NCI-H1417 (cell line): ENCODE data around the gene PPP4R3A.
"Not testable (repeated sequence)": the region's sequence is repeated elsewhere in the genome, so short reads cannot be mapped to it uniquely, and the experiment has no call there.

Experiments used
- DNase-seq, 3 experiments: peaks; one replicate each; lab custom pipeline; 2025; lab: John Stamatoyannopoulos, UW

PPP4R3A gene

GRCh38 chr14:91510171-91511042, at the start of gene PPP4R3A:
Gene PPP4R3A, minus strand, starts transcription at chr14:91510310. Its CDS starts 663 bp downstream, at chr14:91509647.
- DNase-seq: peak; percentile 98 to 99 (median 98)

- DNase-seq: no peak
These were observed 45.4 kb upstream of the PPP4R3A start for GRCh38 chr14:91555531-91555930.

- no peak for DNase-seq
These were observed 44.6 kb upstream of the PPP4R3A start for GRCh38 chr14:91554535-91555332.

GRCh38 chr14:91548108-91548507, 38.0 kb upstream of the PPP4R3A start:
- no peak for DNase-seq

GRCh38 chr14:91545946-91546716, 36.0 kb upstream of the PPP4R3A start:
- DNase-seq: peak in 1 of 3 experiments; percentile 23

- no peak for DNase-seq
These were observed 35.1 kb upstream of the PPP4R3A start for GRCh38 chr14:91545204-91545603.

GRCh38 chr14:91536327-91536726, 26.2 kb upstream of the PPP4R3A start:
- no peak for DNase-seq

- not testable (repeated sequence) for DNase-seq
These were observed 23.9 kb upstream of the PPP4R3A start for GRCh38 chr14:91534059-91534458.

- no peak for DNase-seq
These were observed 23.5 kb upstream of the PPP4R3A start for GRCh38 chr14:91533623-91534022.

- DNase-seq: no peak
These were observed 13.9 kb upstream of the PPP4R3A start for GRCh38 chr14:91523972-91524371.

- no peak for DNase-seq
These were observed 11.0 kb upstream of the PPP4R3A start for GRCh38 chr14:91521061-91521640.

GRCh38 chr14:91520138-91520537, 10.0 kb upstream of the PPP4R3A start:
- no peak for DNase-seq

GRCh38 chr14:91519239-91520036, 9.3 kb upstream of the PPP4R3A start:
- DNase-seq: no peak

GRCh38 chr14:91516663-91517388, 6.7 kb upstream of the PPP4R3A start:
- DNase-seq: peak in 1 of 3 experiments; percentile 8

- DNase-seq: no peak
These were observed 5.9 kb upstream of the PPP4R3A start for GRCh38 chr14:91515979-91516378.

- DNase-seq: peak in 2 of 3 experiments; percentile 46 to 88
These were observed 903 bp upstream of the PPP4R3A start for GRCh38 chr14:91511043-91511383.

GRCh38 chr14:91509878-91510170, 286 bp downstream of the PPP4R3A start:
- no peak for DNase-seq

GRCh38 chr14:91509083-91509877, 830 bp downstream of the PPP4R3A start:
- peak; percentile 44 to 85 (median 75) for DNase-seq

GRCh38 chr14:91508105-91508504, 2.0 kb downstream of the PPP4R3A start:
- DNase-seq: no peak

GRCh38 chr14:91506226-91506625, 3.9 kb downstream of the PPP4R3A start:
- DNase-seq: no peak
